ENCODE data around the gene THOC6. TPM values are rescaled to one million over a fixed set of nuclear protein-coding genes. Genes with fewer than 3 reads are reported as not detected.

The THOC6 gene
- total RNA-seq, 6 experiments from 2014 or later, result 7.7 to 15.7 (median 9.7) TPM

- intact Hi-C loops (cut with DNase I), result no loop called here
- Histone ChIP-seq H3K36me3 (no peaks in the 10 kb centered on the region), H3K27ac (no peak overlapping the region), H3K9me3 (no peaks in the 10 kb centered on the region), H3K4me1 (peaks cover 0 to 14% (median 6%) of the 10 kb centered on the region in 4 donors), H3K27me3 (no peaks in the 10 kb centered on the region), H3K4me3 (no peak overlapping the region)
- WGBS (ENCODE audit: insufficient coverage, low coverage, low lambda C conversion rate, missing lambda C conversion rate), result 94% methylated on average over 3 of the region's 12 CpGs
- ATAC-seq (no peak), DNase-seq (no peak)
- TF ChIP-seq POLR2A (IDR thresholded peaks at IDR 0.05) (no peak), CTCF (IDR thresholded peaks at IDR 0.05) (no peak)
These were observed 22.5 kb upstream of the THOC6 start for GRCh38 chr16:3001316-3001715.

GRCh38 chr16:3003582-3004270 lies 20.1 kb upstream of the THOC6 start:
- peak; percentile 82 to 92 (median 88) for ATAC-seq
- Histone ChIP-seq H3K27me3 (no peaks in the 10 kb centered on the region), H3K9me3 (no peaks in the 10 kb centered on the region), H3K36me3 (no peaks in the 10 kb centered on the region), H3K4me1 (peaks cover 0 to 35% (median 18%) of the 10 kb centered on the region in 4 donors), H3K27ac (peak overlapping the region in 1 of 3 donors; percentile 83), H3K4me3 (peak overlapping the region in 1 of 3 donors; percentile 53)
- TF ChIP-seq CTCF (IDR thresholded peaks at IDR 0.05), result peak; percentile 46 to 78 (median 58)
- TF ChIP-seq POLR2A (IDR thresholded peaks at IDR 0.05), result peak; percentile 81
- 21% methylated on average over 15 of the region's 58 CpGs for WGBS (ENCODE audit: insufficient coverage, low coverage, low lambda C conversion rate, missing lambda C conversion rate)
- DNase-seq, result peak; percentile 98 to 99 (median 99)
- intact Hi-C loops (cut with DNase I), result loop anchor here in 1 of 2 donors (2.0 kb wide), 1 partner anchor 25 kb away; no protein-coding TSS in a partner anchor

GRCh38 chr16:3004319-3004718 lies 19.5 kb upstream of the THOC6 start:
- peak overlapping the region in 1 of 3 donors; percentile 83 for H3K27ac ChIP-seq
- intact Hi-C loops (cut with DNase I), result no loop called here
- H3K9me3 ChIP-seq, result no peaks in the 10 kb centered on the region
- WGBS (ENCODE audit: insufficient coverage, low coverage, low lambda C conversion rate, missing lambda C conversion rate), result no CpG with 5 or more reads among the region's 67 CpGs
- DNase-seq, result no peak
- H3K27me3 ChIP-seq, result no peaks in the 10 kb centered on the region
- ATAC-seq, result no peak
- H3K4me3 ChIP-seq, result peak overlapping the region in 1 of 3 donors; percentile 53
- TF ChIP-seq POLR2A (IDR thresholded peaks at IDR 0.05) (no peak), CTCF (IDR thresholded peaks at IDR 0.05) (no peak)
- H3K4me1 ChIP-seq, result peaks cover 0 to 35% (median 18%) of the 10 kb centered on the region in 4 donors
- H3K36me3 ChIP-seq, result no peaks in the 10 kb centered on the region

- Histone ChIP-seq H3K4me1 (peaks cover 0 to 35% (median 18%) of the 10 kb centered on the region in 4 donors), H3K9me3 (no peaks in the 10 kb centered on the region), H3K27ac (peak overlapping the region; percentile 76 to 95 (median 83)), H3K36me3 (no peaks in the 10 kb centered on the region), H3K4me3 (peak overlapping the region; percentile 40 to 53 (median 44)), H3K27me3 (no peaks in the 10 kb centered on the region)
- TF ChIP-seq CTCF (IDR thresholded peaks at IDR 0.05) (no peak), POLR2A (IDR thresholded peaks at IDR 0.05) (peak; percentile 57)
- DNase-seq, result peak; percentile 76 to 88 (median 83)
- WGBS (ENCODE audit: insufficient coverage, low coverage, low lambda C conversion rate, missing lambda C conversion rate), result 8% methylated on average over 23 of the region's 25 CpGs
- ATAC-seq, result peak; percentile 19 to 44 (median 28)
- intact Hi-C loops (cut with DNase I), result no loop called here
These were observed 19.0 kb upstream of the THOC6 start for GRCh38 chr16:3004781-3005284.
